DND-41 (cell line): Measurements from ENCODE around the gene OVOL2.

Source experiments
- EZH2 ChIP-seq: IDR thresholded peaks from 3 replicates; pipeline ENCODE4 v1.6.1; 2012; ENCODE audit warnings: borderline replicate concordance, low read depth, mild to moderate bottlenecking, moderate library complexity, low read length, inconsistent platforms; ENCODE audit not compliant: severe bottlenecking
- TF ChIP-seq, protein P1 (sequence below): IDR thresholded peaks from 2 replicates; pipeline ENCODE4 v1.5.1; 2012; ENCODE audit warnings: borderline replicate concordance, low read length, moderate library complexity, mild to moderate bottlenecking; ENCODE audit not compliant: poor library complexity, severe bottlenecking; ENCODE audit errors: extremely low read depth

DNA sequence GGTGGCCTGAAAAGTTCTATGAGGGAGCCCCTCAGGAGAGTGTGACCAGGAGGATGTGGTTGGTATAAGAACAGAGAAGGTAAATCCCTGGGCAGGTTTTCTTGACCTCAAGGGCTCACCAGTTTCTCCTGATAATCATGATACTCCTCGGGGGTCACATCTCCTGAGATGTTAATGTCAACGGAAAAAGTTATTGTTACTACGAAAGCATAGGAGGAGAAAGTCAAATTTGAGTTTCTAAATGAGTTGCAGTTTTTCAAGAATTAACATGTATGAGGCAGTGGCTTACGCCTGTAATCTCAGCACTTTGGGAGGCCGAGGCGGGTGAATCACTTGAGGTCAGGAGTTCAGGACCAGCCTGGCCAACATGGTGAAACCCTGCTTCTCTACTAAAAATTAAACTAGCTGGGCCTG is 65.5 kb downstream of the OVOL2 start:
- TF ChIP-seq, protein P1, sequence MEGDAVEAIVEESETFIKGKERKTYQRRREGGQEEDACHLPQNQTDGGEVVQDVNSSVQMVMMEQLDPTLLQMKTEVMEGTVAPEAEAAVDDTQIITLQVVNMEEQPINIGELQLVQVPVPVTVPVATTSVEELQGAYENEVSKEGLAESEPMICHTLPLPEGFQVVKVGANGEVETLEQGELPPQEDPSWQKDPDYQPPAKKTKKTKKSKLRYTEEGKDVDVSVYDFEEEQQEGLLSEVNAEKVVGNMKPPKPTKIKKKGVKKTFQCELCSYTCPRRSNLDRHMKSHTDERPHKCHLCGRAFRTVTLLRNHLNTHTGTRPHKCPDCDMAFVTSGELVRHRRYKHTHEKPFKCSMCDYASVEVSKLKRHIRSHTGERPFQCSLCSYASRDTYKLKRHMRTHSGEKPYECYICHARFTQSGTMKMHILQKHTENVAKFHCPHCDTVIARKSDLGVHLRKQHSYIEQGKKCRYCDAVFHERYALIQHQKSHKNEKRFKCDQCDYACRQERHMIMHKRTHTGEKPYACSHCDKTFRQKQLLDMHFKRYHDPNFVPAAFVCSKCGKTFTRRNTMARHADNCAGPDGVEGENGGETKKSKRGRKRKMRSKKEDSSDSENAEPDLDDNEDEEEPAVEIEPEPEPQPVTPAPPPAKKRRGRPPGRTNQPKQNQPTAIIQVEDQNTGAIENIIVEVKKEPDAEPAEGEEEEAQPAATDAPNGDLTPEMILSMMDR: no peak
- no peak for TF ChIP-seq EZH2
